Mammary microvascular endothelial cell (primary cell): ENCODE results near the gene UNC80. TPM values are rescaled to one million over a fixed set of nuclear protein-coding genes. Genes with fewer than 3 reads are reported as not detected.

Experiments used
- total RNA-seq: library from RNA; depleted of rRNA; stranded (reverse); fragments of >200 nt; gene quantifications from 2 replicates; pipeline ENCODE4 v1.2.3, GENCODE V29; 2015

The UNC80 gene, protein sequence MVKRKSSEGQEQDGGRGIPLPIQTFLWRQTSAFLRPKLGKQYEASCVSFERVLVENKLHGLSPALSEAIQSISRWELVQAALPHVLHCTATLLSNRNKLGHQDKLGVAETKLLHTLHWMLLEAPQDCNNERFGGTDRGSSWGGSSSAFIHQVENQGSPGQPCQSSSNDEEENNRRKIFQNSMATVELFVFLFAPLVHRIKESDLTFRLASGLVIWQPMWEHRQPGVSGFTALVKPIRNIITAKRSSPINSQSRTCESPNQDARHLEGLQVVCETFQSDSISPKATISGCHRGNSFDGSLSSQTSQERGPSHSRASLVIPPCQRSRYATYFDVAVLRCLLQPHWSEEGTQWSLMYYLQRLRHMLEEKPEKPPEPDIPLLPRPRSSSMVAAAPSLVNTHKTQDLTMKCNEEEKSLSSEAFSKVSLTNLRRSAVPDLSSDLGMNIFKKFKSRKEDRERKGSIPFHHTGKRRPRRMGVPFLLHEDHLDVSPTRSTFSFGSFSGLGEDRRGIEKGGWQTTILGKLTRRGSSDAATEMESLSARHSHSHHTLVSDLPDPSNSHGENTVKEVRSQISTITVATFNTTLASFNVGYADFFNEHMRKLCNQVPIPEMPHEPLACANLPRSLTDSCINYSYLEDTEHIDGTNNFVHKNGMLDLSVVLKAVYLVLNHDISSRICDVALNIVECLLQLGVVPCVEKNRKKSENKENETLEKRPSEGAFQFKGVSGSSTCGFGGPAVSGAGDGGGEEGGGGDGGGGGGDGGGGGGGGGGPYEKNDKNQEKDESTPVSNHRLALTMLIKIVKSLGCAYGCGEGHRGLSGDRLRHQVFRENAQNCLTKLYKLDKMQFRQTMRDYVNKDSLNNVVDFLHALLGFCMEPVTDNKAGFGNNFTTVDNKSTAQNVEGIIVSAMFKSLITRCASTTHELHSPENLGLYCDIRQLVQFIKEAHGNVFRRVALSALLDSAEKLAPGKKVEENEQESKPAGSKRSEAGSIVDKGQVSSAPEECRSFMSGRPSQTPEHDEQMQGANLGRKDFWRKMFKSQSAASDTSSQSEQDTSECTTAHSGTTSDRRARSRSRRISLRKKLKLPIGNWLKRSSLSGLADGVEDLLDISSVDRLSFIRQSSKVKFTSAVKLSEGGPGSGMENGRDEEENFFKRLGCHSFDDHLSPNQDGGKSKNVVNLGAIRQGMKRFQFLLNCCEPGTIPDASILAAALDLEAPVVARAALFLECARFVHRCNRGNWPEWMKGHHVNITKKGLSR (N-terminal part only)
- total RNA-seq = 0.07 TPM in 1 of 2 replicates, not detected in the other

DNA sequence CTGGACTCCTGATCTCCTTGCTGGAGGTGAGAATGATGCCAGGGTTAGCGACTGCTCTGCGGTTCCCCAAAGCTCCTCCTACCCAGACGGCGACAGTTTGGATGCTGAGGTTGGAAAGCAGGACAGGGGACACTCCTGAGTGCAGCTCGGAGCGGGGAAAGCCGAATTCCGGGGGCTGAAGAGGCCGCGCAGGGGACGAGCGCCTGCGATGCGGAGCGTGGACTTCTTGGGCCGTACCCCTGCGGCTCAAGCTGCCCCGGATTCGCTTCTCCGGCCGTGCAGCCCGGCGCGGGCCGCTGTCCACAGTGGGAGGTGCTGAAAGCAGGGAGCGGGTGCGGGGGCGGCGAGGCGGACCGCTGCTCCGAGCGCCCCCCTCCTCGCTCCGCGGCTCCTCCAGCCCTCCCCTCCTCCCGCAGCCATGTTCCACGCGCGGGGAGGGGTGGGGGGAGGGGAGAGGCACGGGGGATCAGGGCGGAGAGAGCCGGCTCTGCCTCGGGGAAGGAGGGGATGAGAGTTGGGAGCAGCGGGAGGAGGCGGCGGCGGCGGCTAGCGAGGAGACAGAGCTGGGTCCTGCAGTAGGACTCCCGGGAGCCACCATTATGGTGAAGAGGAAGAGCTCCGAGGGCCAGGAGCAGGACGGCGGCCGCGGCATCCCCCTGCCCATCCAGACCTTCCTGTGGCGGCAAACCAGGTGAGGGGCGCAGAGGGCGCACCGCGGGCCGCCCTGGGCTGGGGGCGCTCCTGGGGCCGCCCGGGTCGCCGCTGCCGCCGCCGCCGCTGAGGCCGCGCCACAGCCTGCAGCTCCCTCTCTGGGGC, at the start of gene UNC80:
Gene UNC80 (plus strand): TSS at position 359 of the 816 bp plus-strand sequence. CDS start 241 bp downstream, at position 600.

DNA sequence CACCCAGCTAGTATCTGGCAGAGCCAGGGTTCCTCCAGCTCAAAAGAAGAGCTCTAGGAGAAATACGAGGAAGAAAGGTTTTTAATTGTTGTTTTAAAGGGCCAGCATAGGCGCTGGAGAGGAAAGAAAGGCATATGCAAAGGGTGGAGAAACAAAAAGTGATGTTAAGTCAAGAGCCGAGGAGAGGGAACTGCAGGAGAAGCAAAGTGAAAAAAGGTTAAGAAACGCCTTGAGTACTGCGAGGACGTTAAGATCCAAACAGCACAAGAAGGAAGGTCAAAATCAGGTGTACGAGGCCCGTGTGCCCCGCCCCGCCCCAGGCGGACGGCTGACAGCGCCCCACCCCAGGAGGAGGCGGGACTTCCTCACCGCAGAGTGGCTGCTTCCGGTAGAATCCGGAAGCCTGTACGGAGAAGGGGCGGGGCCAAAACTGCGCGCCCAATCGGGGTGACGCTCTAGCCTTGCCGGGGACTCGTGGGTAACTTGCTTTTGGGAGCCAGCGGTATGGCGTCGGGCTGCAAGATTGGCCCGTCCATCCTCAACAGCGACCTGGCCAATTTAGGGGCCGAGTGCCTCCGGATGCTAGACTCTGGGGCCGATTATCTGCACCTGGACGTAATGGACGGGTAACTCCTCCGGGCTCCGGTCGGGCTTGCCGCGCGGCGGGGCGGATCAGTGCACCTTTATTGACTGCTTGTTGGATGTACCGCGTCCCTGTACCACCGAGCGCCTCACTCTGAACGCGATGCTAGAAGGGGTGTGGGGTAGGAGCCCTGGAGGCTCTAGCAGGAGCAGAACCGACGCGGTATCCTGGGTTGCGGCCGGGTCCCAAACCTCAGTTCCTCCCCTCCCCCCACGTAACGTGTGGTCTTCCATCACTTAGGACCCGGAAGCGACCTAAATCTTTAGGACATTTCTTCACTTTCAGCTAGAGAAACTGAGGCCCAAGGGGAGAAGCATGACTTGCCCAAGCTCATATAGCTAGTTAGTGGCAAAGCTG, 230.8 kb downstream of the UNC80 start, which contains the start of gene RPE:
Gene RPE (plus strand): TSS at position 481 of the 1,000 bp plus-strand sequence. CDS start 24 bp downstream, at position 505.

Other genes with a start within 250 kb of the UNC80 start
- 83.5 and 100 TPM in 2 replicates for gene RPE, start 230.8 kb downstream of the UNC80 start, total RNA-seq